COLO668 (cell line): ENCODE data around the gene ROBO2.

Source experiments
- DNase-seq: peaks from one replicate; lab custom pipeline; 2025; ENCODE audit not compliant: unreplicated experiment; lab: John Stamatoyannopoulos, UW

ROBO2 gene

DNA sequence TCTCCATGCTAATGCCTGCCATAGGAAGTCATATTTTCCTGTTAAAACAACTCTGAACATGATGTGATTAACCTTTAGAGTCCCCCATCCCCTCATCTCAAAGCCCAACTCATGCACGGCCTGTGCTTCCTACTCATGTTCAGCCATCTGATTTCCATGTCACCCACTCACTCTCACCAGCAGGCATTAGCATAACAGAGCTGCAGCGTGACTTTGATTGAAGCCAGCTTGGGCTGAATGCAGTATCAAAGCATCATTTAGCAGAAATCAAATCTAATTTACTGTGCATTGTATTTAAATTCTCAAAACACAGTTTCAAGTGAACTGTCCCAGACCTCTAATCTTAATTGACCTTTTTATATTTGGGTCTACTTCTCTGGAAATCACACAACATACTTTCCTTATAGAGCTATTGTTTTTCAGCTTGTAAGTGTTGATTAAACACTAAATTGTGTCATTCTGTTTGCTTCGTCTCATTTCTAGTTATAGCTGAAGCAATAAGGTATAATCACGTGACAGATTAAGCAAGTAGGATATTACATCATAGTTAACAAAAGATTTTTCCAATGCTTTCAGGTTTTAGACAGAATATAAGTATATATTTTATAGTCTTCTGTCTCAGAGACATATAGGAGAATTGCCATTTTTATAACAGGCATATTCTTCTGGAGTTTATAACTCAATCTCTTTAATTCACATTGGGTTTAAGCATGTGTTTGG is 501.5 kb downstream of the ROBO2 start:
- no peak for DNase-seq

DNA sequence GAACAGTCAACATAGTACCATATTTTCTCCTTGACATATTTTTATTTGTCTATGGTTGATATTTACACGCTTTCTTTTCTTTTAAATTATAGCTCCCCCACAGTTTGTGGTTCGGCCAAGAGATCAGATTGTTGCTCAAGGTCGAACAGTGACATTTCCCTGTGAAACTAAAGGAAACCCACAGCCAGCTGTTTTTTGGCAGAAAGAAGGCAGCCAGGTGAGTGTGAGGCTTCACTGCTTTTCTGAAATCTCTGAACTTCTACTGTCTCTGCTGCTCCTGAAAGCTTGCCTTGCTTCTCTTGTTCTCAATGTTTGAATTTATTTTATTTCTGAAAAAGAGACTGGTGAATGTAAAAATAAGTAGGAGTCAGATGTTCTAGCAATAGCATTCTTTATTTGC is 506.3 kb downstream of the ROBO2 start:
- DNase-seq: no peak

DNA sequence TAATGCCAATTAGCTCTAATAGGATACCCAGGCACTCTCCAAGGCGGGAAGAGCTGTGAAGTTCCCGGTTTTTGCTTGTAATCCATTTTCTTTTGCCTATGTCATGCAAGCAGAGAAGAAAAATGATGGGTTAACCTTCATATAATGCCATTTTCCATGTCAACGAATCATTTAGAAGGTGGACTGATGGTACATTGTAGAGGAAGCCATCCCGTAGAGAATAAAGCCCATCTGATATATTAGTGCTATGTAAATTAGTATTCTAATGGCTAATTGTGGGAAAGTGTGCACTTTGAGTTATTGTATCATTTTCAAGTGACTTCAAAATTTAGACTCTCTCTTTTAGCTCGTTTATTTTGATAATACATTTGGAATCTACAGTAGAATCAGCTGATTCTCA is 509.1 kb downstream of the ROBO2 start:
- DNase-seq: no peak

DNA sequence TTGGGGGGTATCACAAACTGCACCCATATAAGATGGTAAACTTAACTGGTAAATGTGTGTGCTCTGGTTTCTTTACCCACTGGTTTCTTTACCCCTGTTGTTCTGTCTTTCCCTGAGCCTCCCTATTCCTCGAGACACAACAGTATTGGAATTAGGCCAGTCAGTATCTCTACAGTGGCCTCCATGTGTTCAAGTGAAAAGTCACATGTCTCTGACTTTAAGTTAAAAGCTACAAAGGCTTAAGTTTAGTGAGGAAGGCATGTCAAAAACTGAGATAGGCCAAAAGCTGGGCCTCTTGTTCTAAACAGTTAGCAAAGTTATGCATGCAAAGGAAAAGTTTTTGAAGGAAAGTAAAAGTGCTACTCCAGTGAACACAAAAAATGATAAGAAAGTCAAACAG is 513.3 kb downstream of the ROBO2 start:
- no peak for DNase-seq

DNA sequence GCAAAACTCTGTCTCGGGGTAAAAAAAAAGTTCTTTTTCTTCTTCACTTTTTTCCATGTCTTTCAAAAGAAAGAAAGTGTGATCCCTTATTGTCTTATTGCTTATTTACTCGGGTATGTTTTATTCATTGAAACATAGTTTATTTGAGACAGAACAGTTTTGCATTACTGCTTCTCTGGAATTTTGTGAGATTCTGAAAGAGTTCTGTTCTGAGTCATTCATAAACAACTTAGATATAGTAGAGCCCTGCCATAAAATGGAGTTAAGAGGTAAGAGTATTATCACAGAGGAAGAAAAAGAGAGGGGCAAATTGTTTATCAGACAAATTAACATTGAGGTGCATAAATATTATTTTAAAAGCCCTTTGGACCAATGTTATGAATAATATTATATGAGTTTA is 522.2 kb downstream of the ROBO2 start:
- DNase-seq: no peak

DNA sequence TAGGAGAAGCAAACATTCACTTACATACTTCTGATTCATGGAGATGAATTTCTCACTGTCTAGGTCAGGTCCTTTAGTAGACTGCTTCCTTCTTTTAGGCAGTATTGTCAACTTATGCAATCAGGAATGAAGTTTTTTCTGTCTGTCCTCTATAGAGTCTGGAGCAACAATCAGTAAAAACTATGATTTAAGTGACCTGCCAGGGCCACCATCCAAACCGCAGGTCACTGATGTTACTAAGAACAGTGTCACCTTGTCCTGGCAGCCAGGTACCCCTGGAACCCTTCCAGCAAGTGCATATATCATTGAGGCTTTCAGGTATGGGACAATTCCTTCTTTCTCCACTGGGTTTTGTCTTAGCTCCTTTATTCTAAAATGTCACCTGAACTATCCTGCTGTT is 523.1 kb downstream of the ROBO2 start:
- no peak for DNase-seq

DNA sequence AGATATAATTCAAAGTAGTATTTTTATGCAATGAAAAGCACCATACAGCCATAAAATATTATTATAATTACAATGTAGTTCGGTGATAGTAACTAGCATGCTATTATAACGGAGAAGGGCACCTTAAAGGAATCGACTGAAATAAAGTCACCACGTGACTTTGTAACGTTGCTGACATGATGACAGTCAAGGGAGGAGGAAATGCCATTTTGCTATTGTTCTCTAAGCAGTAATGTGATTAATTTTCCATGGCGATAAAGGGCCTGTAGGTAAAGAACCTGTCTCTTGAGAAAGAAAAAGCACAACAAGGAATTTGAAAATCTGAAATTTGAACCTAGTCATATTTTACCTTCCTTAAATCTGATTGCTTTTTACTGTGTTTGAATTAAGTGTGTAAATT is 526.2 kb downstream of the ROBO2 start:
- DNase-seq: no peak

DNA sequence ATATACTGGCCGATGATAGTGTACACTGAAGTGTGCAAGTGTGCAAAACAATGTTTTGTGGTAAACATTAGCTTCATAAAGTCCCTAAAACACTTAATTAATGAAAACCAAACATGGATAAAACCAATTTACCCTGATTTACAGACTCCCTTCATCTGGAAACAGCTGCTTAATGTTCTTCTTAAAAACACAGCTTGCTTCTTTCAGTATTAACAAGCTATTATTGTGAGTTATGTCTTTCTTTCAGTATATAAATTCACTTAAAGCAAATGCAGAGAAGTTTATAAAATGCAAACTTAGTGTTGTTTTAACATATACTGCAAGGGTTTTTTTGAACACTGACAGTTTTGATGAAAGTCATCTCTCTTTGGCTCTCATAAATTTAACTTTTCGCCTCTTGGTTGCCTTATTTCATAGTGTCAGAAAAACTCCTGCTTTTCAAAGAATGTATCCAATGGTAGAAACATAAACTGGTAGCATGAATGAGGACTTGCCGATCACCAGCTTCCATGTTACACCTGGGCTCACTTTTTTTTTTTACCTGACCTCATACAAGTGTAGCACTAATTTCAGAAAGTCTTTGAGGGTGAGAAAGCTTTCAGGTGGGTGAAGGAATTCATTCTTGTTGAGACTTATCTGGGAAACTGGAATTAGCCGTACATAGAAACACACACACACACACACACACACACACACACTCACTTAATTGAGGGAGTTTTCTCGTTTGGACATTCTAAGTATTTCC is 532.2 kb downstream of the ROBO2 start:
- no peak for DNase-seq

DNA sequence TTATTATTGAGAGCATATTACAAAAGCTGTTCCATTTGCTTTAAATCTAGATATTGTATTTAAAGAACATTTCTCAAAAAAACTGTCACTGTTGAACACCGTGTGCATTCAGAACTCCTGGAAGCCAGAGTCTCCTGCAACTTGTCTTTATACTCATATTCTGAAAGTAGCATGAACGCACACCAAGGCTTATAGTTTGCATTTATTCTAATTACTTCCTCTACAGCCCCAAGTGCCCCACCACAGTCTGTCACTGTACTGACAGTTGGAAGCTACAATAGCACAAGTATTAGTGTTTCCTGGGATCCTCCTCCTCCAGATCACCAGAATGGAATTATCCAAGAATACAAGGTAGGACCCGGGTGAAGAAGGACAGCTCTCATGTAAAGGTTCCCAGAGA is 537.4 kb downstream of the ROBO2 start:
- DNase-seq: no peak

DNA sequence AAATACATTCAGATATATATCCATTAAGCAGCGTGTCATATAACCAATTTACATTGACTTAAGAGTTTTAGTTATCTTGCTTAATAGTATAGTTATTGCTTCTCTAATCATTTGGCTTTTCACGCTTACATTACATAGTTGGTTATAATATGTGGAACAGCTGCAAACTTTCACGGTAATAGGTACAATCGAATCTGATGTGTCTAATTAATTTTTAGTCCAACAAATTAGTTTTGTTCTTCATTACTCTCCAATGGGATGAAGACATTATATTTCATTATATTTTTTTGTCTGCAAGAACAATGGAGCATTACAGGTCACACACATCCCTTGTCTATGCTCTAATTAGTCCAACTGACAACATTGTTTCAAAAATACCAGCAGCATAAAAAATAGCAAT is 546.3 kb downstream of the ROBO2 start:
- DNase-seq: no peak

DNA sequence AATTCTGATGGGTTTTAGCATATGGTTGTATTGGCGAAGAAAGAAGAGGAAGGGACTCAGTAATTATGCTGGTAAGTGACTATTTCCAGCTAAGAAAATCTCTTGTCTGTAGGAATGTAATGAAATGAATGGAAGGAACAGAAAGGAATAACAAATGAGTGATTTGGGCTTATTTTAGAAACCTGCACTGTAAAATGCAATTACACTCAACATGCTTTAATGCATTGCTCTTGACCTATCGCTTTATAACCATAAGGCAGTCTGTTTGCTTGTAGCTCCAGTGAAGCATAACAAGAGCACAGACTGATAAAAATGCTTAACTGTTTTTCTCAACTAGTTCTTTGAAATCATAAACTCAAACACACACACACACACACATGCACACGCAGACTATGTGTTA is 549.0 kb downstream of the ROBO2 start:
- DNase-seq: no peak

DNA sequence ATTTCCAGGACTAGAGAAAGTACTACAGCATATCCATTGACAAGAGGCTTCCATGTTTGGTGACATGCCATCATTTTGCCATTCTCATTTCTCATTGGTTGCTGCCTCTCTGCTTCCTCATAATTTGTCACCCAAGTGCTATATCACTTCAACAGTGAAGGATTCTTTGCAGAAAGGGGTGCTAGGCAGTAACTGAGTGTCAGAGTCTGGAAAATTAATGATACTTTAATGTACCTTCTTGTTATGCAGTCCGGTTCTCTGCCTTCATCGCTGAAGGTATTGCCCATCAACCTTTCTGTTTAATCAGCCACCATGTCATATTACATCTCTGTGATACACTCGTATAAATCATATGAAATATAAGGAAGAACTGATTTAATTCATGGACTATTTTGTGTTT is 550.3 kb downstream of the ROBO2 start:
- no peak for DNase-seq

DNA sequence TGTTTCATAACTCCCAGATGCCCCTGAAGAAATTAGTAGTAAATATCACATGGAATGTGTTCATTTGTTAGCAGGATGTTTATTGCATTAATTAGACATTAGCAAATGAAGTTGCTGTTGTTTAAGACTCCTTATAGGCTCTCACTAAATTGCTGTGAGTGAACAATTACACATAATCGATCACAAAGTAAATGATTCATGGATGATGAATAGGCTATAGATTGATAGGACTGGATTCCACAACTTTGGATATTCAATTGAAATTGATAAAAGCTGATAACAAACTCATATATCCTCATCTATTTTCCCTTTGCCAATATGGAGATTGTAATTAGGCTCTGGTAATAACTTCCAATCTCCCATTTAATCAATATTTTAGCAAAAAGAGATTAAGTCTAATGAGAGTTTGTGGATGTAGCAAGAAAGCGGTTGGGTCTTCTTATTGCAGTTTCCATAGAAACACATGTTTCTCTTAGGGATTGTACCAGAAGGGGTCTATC is 555.5 kb downstream of the ROBO2 start:
- DNase-seq: no peak

DNA sequence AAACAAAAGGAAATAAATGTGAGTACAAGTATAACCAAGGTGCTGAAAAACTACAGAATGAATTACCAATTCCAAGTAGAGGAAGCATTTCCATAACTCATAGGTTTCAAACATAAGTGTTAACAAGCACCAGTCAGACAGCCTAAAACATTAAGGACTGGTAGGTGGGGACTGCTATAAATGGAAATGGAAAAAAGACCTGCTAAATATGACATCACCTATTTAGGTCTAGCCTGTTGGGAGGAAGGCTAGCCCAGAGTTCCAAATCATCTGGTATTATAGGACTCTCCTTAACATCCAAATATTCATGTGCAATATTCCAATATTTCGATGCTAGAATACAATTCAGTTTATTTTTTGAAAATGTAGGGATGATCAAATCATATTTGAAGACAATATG is 560.0 kb downstream of the ROBO2 start:
- no peak for DNase-seq

DNA sequence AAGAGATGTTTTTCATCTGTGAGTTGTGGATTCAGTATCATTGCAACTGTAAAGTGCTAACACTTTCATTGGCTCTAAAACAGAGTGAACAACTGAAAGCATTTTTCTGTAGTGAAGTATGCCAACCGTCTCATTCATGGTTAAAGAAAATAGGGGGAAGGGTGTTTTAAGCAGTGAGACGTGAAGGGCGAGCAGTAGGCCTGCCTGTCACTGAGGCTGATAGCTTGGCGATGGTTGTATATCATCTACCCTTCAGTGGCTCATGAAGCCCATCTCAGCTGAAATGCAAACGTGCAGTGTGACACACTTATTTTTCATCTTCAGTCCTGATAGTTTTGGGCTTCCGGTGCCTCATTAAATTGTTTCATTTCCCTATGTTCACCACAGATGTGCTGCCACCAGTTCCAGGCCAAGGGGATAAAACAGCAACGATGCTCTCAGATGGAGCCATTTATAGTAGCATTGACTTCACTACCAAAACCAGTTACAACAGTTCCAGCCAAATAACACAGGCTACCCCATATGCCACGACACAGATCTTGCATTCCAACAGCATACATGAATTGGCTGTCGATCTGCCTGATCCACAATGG is 562.0 kb downstream of the ROBO2 start:
- no peak for DNase-seq

DNA sequence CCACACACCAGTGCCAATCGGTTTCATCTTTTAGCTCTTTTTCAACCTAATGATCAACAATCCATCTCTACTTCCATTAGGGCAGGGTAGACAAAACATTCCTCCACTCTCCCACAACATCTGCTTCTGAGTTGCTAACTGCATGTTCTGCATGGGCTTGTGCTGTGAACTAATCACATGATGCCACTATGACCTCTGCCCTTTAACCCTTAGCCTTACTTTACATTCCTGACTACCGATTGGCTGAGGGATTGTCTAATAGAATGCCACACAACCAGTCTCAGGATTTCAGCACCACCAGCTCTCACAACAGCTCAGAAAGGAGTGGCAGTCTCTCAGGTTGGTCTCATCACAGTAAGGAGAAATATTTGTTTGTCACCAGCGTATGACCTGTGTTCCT is 562.8 kb downstream of the ROBO2 start:
- no peak for DNase-seq

DNA sequence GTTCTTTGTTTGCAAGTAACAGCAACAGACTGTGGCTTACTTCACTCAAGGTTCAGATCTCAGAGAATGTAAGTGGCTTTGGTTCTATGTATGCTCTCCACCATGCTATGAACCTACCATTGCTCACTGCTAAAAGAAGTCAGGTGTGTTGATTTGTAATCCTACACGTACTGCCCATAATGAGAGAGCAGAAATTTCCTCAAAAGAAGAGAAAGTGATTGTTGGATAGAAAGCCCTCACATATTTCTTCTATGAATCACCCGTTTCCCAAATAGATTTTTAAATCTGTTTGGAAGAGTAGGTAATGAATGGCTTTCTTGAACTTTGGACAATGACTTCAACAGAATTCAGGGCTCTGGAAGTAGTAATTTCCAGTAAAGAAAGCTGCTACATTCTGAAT is 565.4 kb downstream of the ROBO2 start:
- DNase-seq: no peak

DNA sequence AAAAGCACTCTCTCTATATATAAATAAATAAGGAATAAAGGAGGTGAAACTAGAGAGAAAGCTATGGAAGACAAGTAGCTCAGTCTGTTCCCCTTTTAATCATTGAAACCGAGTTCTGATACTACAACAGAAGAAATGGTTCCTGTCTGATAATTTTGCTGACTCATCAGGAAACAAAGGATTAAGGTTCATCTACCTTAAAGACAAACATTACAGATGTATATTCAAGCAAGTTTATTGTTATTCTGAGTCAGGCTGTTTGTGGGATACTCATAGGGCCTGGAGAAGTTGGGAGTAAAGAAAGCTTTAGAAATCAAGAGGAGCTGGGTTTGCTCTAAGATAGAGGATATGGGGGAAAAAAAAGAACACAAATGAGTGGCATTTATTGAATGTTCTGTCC is 566.0 kb downstream of the ROBO2 start:
- DNase-seq: no peak

DNA sequence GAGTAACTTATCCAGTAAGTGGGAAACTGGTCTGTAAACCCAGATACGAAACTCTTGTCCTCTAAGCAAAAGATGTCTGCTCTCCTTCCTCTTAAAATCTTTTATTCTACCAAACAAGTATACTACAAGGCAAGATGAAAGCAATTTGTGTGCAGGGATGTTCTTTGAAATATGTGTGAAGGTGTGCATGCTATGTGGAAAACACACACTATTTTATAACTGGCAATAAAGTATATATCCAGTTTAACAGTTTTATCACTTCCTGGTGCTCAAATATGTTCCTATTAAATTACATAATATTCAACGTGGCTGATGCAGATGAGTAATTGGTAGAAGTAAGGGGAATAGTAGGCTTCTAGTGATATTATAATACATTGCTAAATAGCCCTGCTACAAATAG is 566.5 kb downstream of the ROBO2 start:
- DNase-seq: no peak

DNA sequence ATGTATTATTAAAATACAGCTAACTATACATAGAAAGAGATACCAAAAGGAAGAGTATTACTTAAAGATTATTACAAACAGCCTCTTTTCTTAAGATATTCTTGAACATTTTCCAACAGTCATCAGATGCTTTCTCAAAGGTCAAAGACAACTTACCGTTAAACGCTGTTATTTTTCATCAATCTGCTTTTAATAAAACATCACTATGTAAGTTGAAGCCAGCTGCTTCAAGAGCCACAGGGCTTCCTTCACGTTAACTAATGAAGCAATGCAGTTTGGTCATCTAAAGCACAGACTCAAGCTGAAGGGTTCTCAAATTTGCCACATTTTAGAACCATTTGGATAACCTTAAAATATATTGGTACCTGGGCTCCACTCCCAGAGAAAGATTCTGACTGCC is 578.8 kb downstream of the ROBO2 start:
- DNase-seq: no peak

DNA sequence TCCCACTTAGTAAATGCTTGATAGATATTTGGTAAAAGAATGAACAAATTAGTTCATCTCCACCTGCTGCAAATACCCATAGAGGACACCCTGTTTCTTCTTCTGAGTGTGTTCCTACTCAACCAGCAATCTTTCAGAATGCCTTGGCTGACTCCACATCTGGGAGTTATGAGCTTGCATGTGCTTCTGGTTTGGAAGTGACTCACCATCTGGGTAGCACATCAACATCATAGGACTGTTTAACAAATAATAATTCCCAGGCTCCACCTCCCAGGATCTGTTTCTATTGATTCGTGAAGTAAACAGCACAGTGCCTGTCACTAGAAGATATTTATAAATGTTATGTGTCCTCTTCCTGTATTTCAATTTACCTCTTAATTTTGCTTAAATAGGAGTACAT is 580.1 kb downstream of the ROBO2 start:
- no peak for DNase-seq

DNA sequence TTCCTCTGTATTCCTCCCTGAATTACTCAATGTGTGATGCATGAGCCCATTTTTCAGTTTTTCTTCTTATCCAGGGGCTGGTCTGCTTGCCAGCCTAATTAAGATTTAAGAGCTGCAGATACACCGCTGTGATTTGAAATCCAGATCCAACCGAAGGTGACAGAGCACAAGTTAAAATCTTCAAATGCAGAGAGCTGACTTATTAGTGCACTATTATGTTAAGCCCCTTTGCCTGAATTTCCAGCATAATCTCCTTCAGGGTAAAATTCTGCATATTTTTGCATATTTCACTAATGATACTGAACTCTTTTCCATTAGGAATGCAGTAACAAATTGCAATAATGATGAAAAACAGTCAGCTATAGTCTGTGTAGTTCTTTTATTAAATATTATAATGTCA is 583.6 kb downstream of the ROBO2 start:
- no peak for DNase-seq
